Measurements from ENCODE around the gene TRPM2. TPM values are rescaled to one million over a fixed set of nuclear protein-coding genes. Genes with fewer than 3 reads are reported as not detected.

Gene TRPM2
- total and polyA plus RNA-seq, 10 of the 15 experiments (the other 5 are each of a cell fraction or from before 2014, with no cell fraction given) = 0.03 to 9.1 (median 2.6) TPM

DNA sequence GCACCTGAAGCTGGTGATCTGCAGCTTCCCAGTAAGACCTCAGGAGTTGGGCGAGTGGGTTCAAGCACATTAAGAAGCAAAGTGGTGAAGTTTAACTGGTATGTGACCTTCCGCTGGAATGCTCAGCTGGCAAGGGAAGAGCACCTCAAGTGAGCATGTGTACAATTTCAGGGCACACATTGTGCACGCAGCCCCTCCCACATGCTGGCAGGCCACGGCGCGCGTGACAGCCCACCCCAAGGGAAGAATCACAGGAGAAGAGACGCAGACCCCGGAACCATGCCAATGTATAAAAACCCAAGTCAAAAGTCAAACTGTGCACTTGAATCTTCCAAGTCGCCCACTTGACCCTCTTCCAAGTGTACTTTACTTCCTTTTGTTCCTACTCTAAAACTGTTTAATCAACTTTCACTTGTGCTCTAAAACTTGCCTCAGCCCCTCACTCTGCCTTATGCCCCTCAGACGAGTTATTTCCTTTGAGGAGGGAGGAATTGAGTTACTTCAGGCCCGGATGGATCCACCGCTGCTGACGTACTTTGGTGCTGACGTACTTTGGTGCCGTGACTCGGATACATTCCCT lies 121.9 kb downstream of the TRPM2 start:
- SMC1A ChIA-PET (ENCODE audit: uncharacterized antibody, unreplicated experiment) = no interaction called here

DNA sequence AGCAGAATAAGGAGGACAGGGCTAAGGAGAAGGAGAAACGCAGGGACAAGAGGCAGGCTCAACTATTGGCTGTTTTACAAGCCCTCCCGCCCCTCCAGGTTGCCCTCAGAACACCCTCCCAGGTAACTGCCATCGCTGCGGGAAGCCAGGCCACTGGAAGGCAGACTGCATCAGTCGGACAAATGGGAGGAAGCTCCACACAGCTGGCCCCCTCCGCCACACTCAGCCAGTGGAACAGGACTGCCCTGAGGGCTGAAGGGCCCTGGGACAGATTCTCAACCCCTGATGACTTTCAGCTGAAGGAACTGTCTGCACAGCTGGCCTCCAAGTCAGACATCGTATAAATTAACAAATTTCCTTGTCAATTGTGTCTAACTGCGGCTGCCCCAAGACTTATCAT lies 123.7 kb downstream of the TRPM2 start:
- FAIRE-seq = no peak
- intact Hi-C loops (cut with micrococcal nuclease; ENCODE audit: unreplicated experiment) = no loop called here
- TF ChIP-seq, protein P1, sequence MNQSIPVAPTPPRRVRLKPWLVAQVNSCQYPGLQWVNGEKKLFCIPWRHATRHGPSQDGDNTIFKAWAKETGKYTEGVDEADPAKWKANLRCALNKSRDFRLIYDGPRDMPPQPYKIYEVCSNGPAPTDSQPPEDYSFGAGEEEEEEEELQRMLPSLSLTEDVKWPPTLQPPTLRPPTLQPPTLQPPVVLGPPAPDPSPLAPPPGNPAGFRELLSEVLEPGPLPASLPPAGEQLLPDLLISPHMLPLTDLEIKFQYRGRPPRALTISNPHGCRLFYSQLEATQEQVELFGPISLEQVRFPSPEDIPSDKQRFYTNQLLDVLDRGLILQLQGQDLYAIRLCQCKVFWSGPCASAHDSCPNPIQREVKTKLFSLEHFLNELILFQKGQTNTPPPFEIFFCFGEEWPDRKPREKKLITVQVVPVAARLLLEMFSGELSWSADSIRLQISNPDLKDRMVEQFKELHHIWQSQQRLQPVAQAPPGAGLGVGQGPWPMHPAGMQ (IDR thresholded peaks at IDR 0.05; ENCODE audit: borderline replicate concordance) = no peak
- TF ChIP-seq, protein P2, sequence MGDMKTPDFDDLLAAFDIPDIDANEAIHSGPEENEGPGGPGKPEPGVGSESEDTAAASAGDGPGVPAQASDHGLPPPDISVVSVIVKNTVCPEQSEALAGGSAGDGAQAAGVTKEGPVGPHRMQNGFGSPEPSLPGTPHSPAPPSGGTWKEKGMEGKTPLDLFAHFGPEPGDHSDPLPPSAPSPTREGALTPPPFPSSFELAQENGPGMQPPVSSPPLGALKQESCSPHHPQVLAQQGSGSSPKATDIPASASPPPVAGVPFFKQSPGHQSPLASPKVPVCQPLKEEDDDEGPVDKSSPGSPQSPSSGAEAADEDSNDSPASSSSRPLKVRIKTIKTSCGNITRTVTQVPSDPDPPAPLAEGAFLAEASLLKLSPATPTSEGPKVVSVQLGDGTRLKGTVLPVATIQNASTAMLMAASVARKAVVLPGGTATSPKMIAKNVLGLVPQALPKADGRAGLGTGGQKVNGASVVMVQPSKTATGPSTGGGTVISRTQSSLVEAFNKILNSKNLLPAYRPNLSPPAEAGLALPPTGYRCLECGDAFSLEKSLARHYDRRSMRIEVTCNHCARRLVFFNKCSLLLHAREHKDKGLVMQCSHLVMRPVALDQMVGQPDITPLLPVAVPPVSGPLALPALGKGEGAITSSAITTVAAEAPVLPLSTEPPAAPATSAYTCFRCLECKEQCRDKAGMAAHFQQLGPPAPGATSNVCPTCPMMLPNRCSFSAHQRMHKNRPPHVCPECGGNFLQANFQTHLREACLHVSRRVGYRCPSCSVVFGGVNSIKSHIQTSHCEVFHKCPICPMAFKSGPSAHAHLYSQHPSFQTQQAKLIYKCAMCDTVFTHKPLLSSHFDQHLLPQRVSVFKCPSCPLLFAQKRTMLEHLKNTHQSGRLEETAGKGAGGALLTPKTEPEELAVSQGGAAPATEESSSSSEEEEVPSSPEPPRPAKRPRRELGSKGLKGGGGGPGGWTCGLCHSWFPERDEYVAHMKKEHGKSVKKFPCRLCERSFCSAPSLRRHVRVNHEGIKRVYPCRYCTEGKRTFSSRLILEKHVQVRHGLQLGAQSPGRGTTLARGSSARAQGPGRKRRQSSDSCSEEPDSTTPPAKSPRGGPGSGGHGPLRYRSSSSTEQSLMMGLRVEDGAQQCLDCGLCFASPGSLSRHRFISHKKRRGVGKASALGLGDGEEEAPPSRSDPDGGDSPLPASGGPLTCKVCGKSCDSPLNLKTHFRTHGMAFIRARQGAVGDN (IDR thresholded peaks at IDR 0.05) = no peak
- TF ChIP-seq, protein P3, sequence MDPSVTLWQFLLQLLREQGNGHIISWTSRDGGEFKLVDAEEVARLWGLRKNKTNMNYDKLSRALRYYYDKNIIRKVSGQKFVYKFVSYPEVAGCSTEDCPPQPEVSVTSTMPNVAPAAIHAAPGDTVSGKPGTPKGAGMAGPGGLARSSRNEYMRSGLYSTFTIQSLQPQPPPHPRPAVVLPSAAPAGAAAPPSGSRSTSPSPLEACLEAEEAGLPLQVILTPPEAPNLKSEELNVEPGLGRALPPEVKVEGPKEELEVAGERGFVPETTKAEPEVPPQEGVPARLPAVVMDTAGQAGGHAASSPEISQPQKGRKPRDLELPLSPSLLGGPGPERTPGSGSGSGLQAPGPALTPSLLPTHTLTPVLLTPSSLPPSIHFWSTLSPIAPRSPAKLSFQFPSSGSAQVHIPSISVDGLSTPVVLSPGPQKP (IDR thresholded peaks at IDR 0.05; ENCODE audit: low read depth, low read length) = no peak
- TF ChIP-seq BMI1 (IDR thresholded peaks at IDR 0.05; ENCODE audit: borderline replicate concordance) = no peak
- TF ChIP-seq TCF3 (IDR thresholded peaks at IDR 0.05; ENCODE audit: borderline replicate concordance, insufficient read depth, low read depth, low read length) = no peak
- TF ChIP-seq ZNF622 (IDR thresholded peaks at IDR 0.05) = no peak

More for the DNA sequence above, 121.9 kb downstream of the TRPM2 start:
- 63% methylated on average over 17 of the region's 17 CpGs for WGBS (ENCODE audit: insufficient coverage, insufficient replicate concordance, low lambda C conversion rate, missing lambda C conversion rate)
- CTCF ChIA-PET = interaction anchor here (1.5 kb wide), 1 partner anchor 12 kb away, joined by 3 read pairs; no protein-coding TSS in a partner anchor
- H3K27me3 ChIP-seq (replicated peaks in 1 of 2; ENCODE audit: control insufficient read depth in 2 of 2, insufficient read depth in 2 of 2, low read length in 1 of 2) = no peaks in the 10 kb centered on the region; a peak in 2 of 4 replicates
- no peaks in the 10 kb centered on the region for H3K9me3 ChIP-seq (replicated peaks; ENCODE audit: control insufficient read depth, insufficient read depth, low read length)
- in situ Hi-C loops (cut with MboI) (no loop called here), intact Hi-C loops (cut with micrococcal nuclease; ENCODE audit: unreplicated experiment) (no loop called here)
- H3K4me2 ChIP-seq (ENCODE audit: control insufficient read depth, insufficient read depth) = no peak overlapping the region
- BruUV-seq (replicated peaks) = no TSS peak
- no peaks in the 10 kb centered on the region for H4K20me1 ChIP-seq (ENCODE audit: control insufficient read depth, insufficient read depth)
- POLR2A ChIA-PET = no interaction called here
- FAIRE-seq (no peak), ATAC-seq (no peak), DNase-seq (ENCODE audit: low read depth, low spot score) (no peak)
- no peak overlapping the region for H2AFZ ChIP-seq (ENCODE audit: control insufficient read depth, low read depth, low read length)
- no peaks in the 10 kb centered on the region for H3K79me2 ChIP-seq (ENCODE audit: control insufficient read depth, insufficient read depth, low read length)
- TF ChIP-seq SREBF2 (IDR thresholded peaks at IDR 0.05; ENCODE audit: low read length) = no peak
- no peak overlapping the region for H3K27ac ChIP-seq (ENCODE audit: control insufficient read depth, insufficient read depth)
- H3K36me3 ChIP-seq (ENCODE audit: control insufficient read depth in 2 of 2, insufficient read depth in 2 of 2, low read length in 1 of 2) = no peaks in the 10 kb centered on the region
- no peak overlapping the region for H3K4me3 ChIP-seq
- no peaks in the 10 kb centered on the region for H3K4me1 ChIP-seq (ENCODE audit: control insufficient read depth, insufficient read depth, low read length)
- RAD21 ChIA-PET (ENCODE audit: unreplicated experiment) = no interaction called here
- H3K9ac ChIP-seq (ENCODE audit: control insufficient read depth, insufficient read depth, low read length) = no peak overlapping the region

More for the DNA sequence above, 123.7 kb downstream of the TRPM2 start:
- ChIA-PET POLR2A (no interaction called here), SMC1A (ENCODE audit: uncharacterized antibody, unreplicated experiment) (no interaction called here), CTCF (interaction anchor here (0.5 kb wide), 1 partner anchor 669 kb away, joined by 3 read pairs; no protein-coding TSS in a partner anchor), RAD21 (ENCODE audit: unreplicated experiment) (no interaction called here)
- WGBS (ENCODE audit: insufficient coverage, insufficient replicate concordance, low lambda C conversion rate, missing lambda C conversion rate) = 34% methylated on average over 8 of the region's 8 CpGs
- Histone ChIP-seq H3K27ac (ENCODE audit: control insufficient read depth, insufficient read depth) (no peak overlapping the region), H3K4me2 (ENCODE audit: control insufficient read depth, insufficient read depth) (no peak overlapping the region), H3K27me3 (replicated peaks in 1 of 2; ENCODE audit: control insufficient read depth in 2 of 2, insufficient read depth in 2 of 2, low read length in 1 of 2) (no peaks in the 10 kb centered on the region; a peak in 2 of 4 replicates), H3K9ac (ENCODE audit: control insufficient read depth, insufficient read depth, low read length) (no peak overlapping the region), H3K9me3 (replicated peaks; ENCODE audit: control insufficient read depth, insufficient read depth, low read length) (no peaks in the 10 kb centered on the region), H3K36me3 (ENCODE audit: control insufficient read depth in 2 of 2, insufficient read depth in 2 of 2, low read length in 1 of 2) (no peaks in the 10 kb centered on the region), H3K79me2 (ENCODE audit: control insufficient read depth, insufficient read depth, low read length) (no peaks in the 10 kb centered on the region), H2AFZ (ENCODE audit: control insufficient read depth, low read depth, low read length) (no peak overlapping the region), H3K4me1 (ENCODE audit: control insufficient read depth, insufficient read depth, low read length) (no peaks in the 10 kb centered on the region), H3K4me3 (no peak overlapping the region), H4K20me1 (ENCODE audit: control insufficient read depth, insufficient read depth) (no peaks in the 10 kb centered on the region)
- in situ Hi-C loops (cut with MboI) = no loop called here
- DNase-seq (ENCODE audit: low read depth, low spot score) (no peak), ATAC-seq (no peak)
- BruUV-seq (replicated peaks) = no TSS peak
